K562 (cell line): Measurements from ENCODE around the gene ERN1. TPM values are rescaled to one million over a fixed set of nuclear protein-coding genes. Genes with fewer than 3 reads are reported as not detected.

Source experiments
- BRCA1 ChIP-seq, 2 experiments: fragments of 450-650 bp in 1 of 2; sonication (generic) in 1 of 2; formaldehyde crosslinking in 1 of 2; IDR thresholded peaks; 2 replicates each; pipeline versions ENCODE4 v1.5.0 to v1.6.1; 2017 to 2020; ENCODE audit warnings: mild to moderate bottlenecking in 1 of 2, missing genetic modification reagents in 1 of 2
- CHCHD3 ChIP-seq: fragments of 250-450 bp; sonication (Bioruptor Pico); IDR thresholded peaks from 2 replicates; pipeline ENCODE4 v2.1.2; 2022; ENCODE audit warnings: mild to moderate bottlenecking
- EP400 ChIP-seq: fragments of 450-650 bp; IDR thresholded peaks from 2 replicates; pipeline ENCODE4 v1.6.1; 2017; ENCODE audit warnings: antibody characterized with exemption, mild to moderate bottlenecking, moderate library complexity
- GATAD2B ChIP-seq: fragments of 450-650 bp; IDR thresholded peaks from 2 replicates; pipeline ENCODE4 v1.6.1; 2017; ENCODE audit warnings: mild to moderate bottlenecking, borderline replicate concordance
- JUNB ChIP-seq: fragments of 450-650 bp; formaldehyde crosslinking; conservative IDR thresholded peaks from 2 replicates; pipeline ENCODE4 v1.4.0; 2020; ENCODE audit warnings: mild to moderate bottlenecking
- NCOA4 ChIP-seq: fragments of 450-650 bp; IDR thresholded peaks from 2 replicates; pipeline ENCODE4 v1.6.1; 2018; ENCODE audit warnings: mild to moderate bottlenecking; ENCODE audit not compliant: partially characterized antibody
- NFIC ChIP-seq: fragments of 450-650 bp; IDR thresholded peaks from 2 replicates; pipeline ENCODE4 v1.6.1; 2017; ENCODE audit warnings: mild to moderate bottlenecking, inconsistent platforms
- POLR2AphosphoS2 ChIP-seq: IDR thresholded peaks from 2 replicates; pipeline ENCODE4 v1.6.1; 2012; ENCODE audit warnings: low read length, improper control_type of control experiment
- PTBP1 ChIP-seq: fragments of 200-400 bp; formaldehyde crosslinking; IDR thresholded peaks from 2 replicates; pipeline ENCODE4 v1.6.1; 2017; ENCODE audit warnings: low read depth, low read length
- SIX5 ChIP-seq, 2 experiments: IDR thresholded peaks; 2 replicates each; pipeline ENCODE4 v1.6.1; 2011; ENCODE audit warnings: low read length in 2 of 2, borderline replicate concordance in 1 of 2, low read depth in 1 of 2, mild to moderate bottlenecking in 1 of 2, moderate library complexity in 1 of 2; ENCODE audit not compliant: insufficient read depth in 1 of 2
- SREBF2 ChIP-seq: sonication (generic); formaldehyde crosslinking; IDR thresholded peaks from 2 replicates; pipeline ENCODE4 v1.4.0; 2020; ENCODE audit warnings: mild to moderate bottlenecking, missing genetic modification reagents
- SRSF3 ChIP-seq: fragments of 200-400 bp; formaldehyde crosslinking; IDR thresholded peaks from 2 replicates; pipeline ENCODE4 v1.6.1; 2016; ENCODE audit warnings: mild to moderate bottlenecking, low read length, moderate library complexity; ENCODE audit not compliant: insufficient read depth
- SRSF7 ChIP-seq: fragments of 200-400 bp; formaldehyde crosslinking; optimal IDR thresholded peaks from 2 replicates; pipeline ENCODE3; 2017; ENCODE audit warnings: mild to moderate bottlenecking, low read depth, low read length
- TAF9B ChIP-seq: fragments of 450-650 bp; IDR thresholded peaks from 2 replicates; pipeline ENCODE4 v1.6.1; 2018; ENCODE audit warnings: mild to moderate bottlenecking; ENCODE audit not compliant: partially characterized antibody
- TCF7 ChIP-seq: sonication (generic); IDR thresholded peaks from 2 replicates; pipeline ENCODE4 v1.6.1; 2016; ENCODE audit warnings: antibody characterized with exemption, borderline replicate concordance
- TCF7L2 ChIP-seq: fragments of 150-350 bp; IDR thresholded peaks from 2 replicates; pipeline ENCODE4 v1.6.1; 2016; ENCODE audit warnings: low read depth, mild to moderate bottlenecking, low read length, moderate library complexity
- YBX1 ChIP-seq: fragments of 450-650 bp; IDR thresholded peaks from 2 replicates; pipeline ENCODE4 v1.7.1; 2016; ENCODE audit warnings: mild to moderate bottlenecking
- ZKSCAN8 ChIP-seq: fragments of 200-800 bp; sonication (Bioruptor generic); IDR thresholded peaks from 2 replicates; pipeline ENCODE4 v1.6.1; 2016; ENCODE audit warnings: missing genetic modification characterization, missing compliant biosample characterization
- ZNF175 ChIP-seq: fragments of 200-800 bp; sonication (Bioruptor generic); IDR thresholded peaks from 2 replicates; pipeline ENCODE4 v1.6.1; 2016; ENCODE audit warnings: low read depth, mild to moderate bottlenecking, missing genetic modification characterization, missing compliant biosample characterization
- ZNF24 ChIP-seq: fragments of 450-650 bp; IDR thresholded peaks from 2 replicates; pipeline ENCODE4 v1.6.1; 2016
- ZNF318 ChIP-seq, 2 experiments: fragments of 450-650 bp; IDR thresholded peaks; 2 replicates each; pipeline ENCODE4 v1.6.1; 2016; ENCODE audit warnings: mild to moderate bottlenecking in 2 of 2, borderline replicate concordance in 1 of 2, low read depth in 1 of 2, moderate library complexity in 1 of 2
- ZNF41 ChIP-seq: fragments of 250-450 bp; sonication (Bioruptor Pico); conservative IDR thresholded peaks from 2 replicates; pipeline ENCODE4 v1.4.0; 2020; ENCODE audit warnings: mild to moderate bottlenecking
- polyA plus RNA-seq, 8 experiments: library from polyadenylated mRNA; depleted of rRNA in 4 of 8; stranded (reverse) in 5 of 8; unstranded in 3 of 8; fragments of >200 nt; fragmentation: Nextera tagmentation in 2 of 8; fragmentation: Illumina TruSeq in 1 of 8; extraction: Ambion mirVana in 2 of 8; extraction: Trizol in 1 of 8; gene quantifications; 2 replicates each; pipeline versions ENCODE4 v1.2.1 to v1.2.3, GENCODE V29; 2011 to 2014; ENCODE audit warnings: inconsistent platforms in 1 of 8, missing spikeins in 1 of 8
- total RNA-seq, 7 experiments: library from RNA; depleted of rRNA in 6 of 7; stranded (reverse); fragments of >200 nt in 6 of 7; fragmentation: Illumina TruSeq in 2 of 7; extraction: Trizol in 2 of 7; gene quantifications; 2 replicates each; pipeline versions ENCODE4 v1.2.1 to v1.2.3, GENCODE V29; 2011 to 2021; ENCODE audit warnings: low replicate concordance in 1 of 7

ERN1 gene
- total and polyA plus RNA-seq, 9 of the 15 experiments (the other 6 are each of a cell fraction or from before 2014, with no cell fraction given), result 2.1 to 22.5 (median 7.3) TPM

GRCh38 chr17:64145751-64146417 is 15.9 kb upstream of the ERN1 start (continued):
- TF ChIP-seq SRSF7 (no peak), TCF7L2 (no peak), TCF7 (no peak; the same call in 1 of the 2 replicates), SRSF3 (peak; percentile 72; the same call in 1 of the 2 replicates), POLR2AphosphoS2 (peak; percentile 86; the same call in 1 of the 2 replicates), JUNB (CRISPR knock-in tag) (no peak), EP400 (peak; percentile 97), SREBF2 (CRISPR knock-in tag) (peak; percentile 97), TAF9B (peak; percentile 94), ZNF41 (CRISPR knock-in tag) (0 out of 2 replicates have a peak, but pooled peaks have one; percentile 9), SIX5 (IDR thresholded peaks at IDR 0.05; ENCODE audit: borderline replicate concordance in 1 of 2, insufficient read depth in 1 of 2, low read depth in 1 of 2, low read length in 2 of 2) (no peak), ZNF175 (no peak), NCOA4 (no peak), CHCHD3 (CRISPR knock-in tag) (no peak), ZNF318 (IDR thresholded peaks at IDR 0.05; ENCODE audit: borderline replicate concordance in 1 of 2, low read depth in 1 of 2) (peak in 1 of 2 experiments; percentile 68; a peak in 1 of 4 replicates), NFIC (peak; percentile 54; the same call in 1 of the 2 replicates), PTBP1 (no peak; the same call in 1 of the 2 replicates), GATAD2B (0 out of 2 replicates have a peak, but pooled peaks have one; percentile 21), ZKSCAN8 (CRISPR knock-in tag) (no peak), YBX1 (no peak), ZNF24 (no peak), BRCA1 (IDR thresholded peaks at IDR 0.05) (no peak), BRCA1 (CRISPR knock-in tag; IDR thresholded peaks at IDR 0.05) (no peak)
